ENCODE measurements around the gene OR8S1. TPM values are rescaled to one million over a fixed set of nuclear protein-coding genes. Genes with fewer than 3 reads are reported as not detected.

The OR8S1 gene
- total and polyA plus RNA-seq, 2 donors from 2014 or later = not detected

GRCh38 chr12:48556631-48557030, 31.2 kb downstream of the OR8S1 start:
- Histone ChIP-seq H3K27ac (ENCODE audit: low read depth in 2 of 2, low read length in 2 of 2) (no peak overlapping the region), H3K36me3 (ENCODE audit: control insufficient read depth in 2 of 3, insufficient read depth in 3 of 3, low read length in 3 of 3) (no peaks in the 10 kb centered on the region), H3K4me1 (ENCODE audit: control insufficient read depth in 2 of 3, insufficient read depth in 2 of 3, low read depth in 1 of 3, low read length in 3 of 3) (no peaks in the 10 kb centered on the region), H3K4me3 (ENCODE audit: low read length in 3 of 3) (no peak overlapping the region), H3K9me3 (ENCODE audit: control insufficient read depth in 2 of 3, insufficient read depth in 1 of 3, low read length in 3 of 3) (no peaks in the 10 kb centered on the region), H3K9ac (ENCODE audit: low read length in 3 of 3) (no peak overlapping the region), H3K27me3 (ENCODE audit: control insufficient read depth, insufficient read depth, low read length) (no peaks in the 10 kb centered on the region)
- DNase-seq (no peak), FAIRE-seq (no peak)
- TF ChIP-seq CTCF (IDR thresholded peaks at IDR 0.05; ENCODE audit: borderline replicate concordance, extremely low read depth, insufficient read depth) = no peak
- intact Hi-C loops (cut with DNase I) = no loop called here

GRCh38 chr12:48557919-48558318, 32.5 kb downstream of the OR8S1 start:
- no peak for TF ChIP-seq CTCF (IDR thresholded peaks at IDR 0.05; ENCODE audit: borderline replicate concordance, extremely low read depth, insufficient read depth)
- Histone ChIP-seq H3K27ac (ENCODE audit: low read depth in 2 of 2, low read length in 2 of 2) (no peak overlapping the region), H3K4me3 (ENCODE audit: low read length in 3 of 3) (no peak overlapping the region), H3K9me3 (ENCODE audit: control insufficient read depth in 2 of 3, insufficient read depth in 1 of 3, low read length in 3 of 3) (no peaks in the 10 kb centered on the region), H3K9ac (ENCODE audit: low read length in 3 of 3) (no peak overlapping the region), H3K27me3 (ENCODE audit: control insufficient read depth, insufficient read depth, low read length) (no peaks in the 10 kb centered on the region), H3K36me3 (ENCODE audit: control insufficient read depth in 2 of 3, insufficient read depth in 3 of 3, low read length in 3 of 3) (no peaks in the 10 kb centered on the region), H3K4me1 (ENCODE audit: control insufficient read depth in 2 of 3, insufficient read depth in 2 of 3, low read depth in 1 of 3, low read length in 3 of 3) (no peaks in the 10 kb centered on the region)
- FAIRE-seq (no peak), DNase-seq (no peak)
- intact Hi-C loops (cut with DNase I) = no loop called here

GRCh38 chr12:48567731-48568130, 42.3 kb downstream of the OR8S1 start:
- Histone ChIP-seq H3K27me3 (ENCODE audit: control insufficient read depth, insufficient read depth, low read length) (no peaks in the 10 kb centered on the region), H3K36me3 (ENCODE audit: control insufficient read depth in 2 of 3, insufficient read depth in 3 of 3, low read length in 3 of 3) (no peaks in the 10 kb centered on the region), H3K4me3 (ENCODE audit: low read length in 3 of 3) (no peak overlapping the region), H3K27ac (ENCODE audit: low read depth in 2 of 2, low read length in 2 of 2) (no peak overlapping the region), H3K9me3 (ENCODE audit: control insufficient read depth in 2 of 3, insufficient read depth in 1 of 3, low read length in 3 of 3) (no peaks in the 10 kb centered on the region), H3K9ac (ENCODE audit: low read length in 3 of 3) (no peak overlapping the region), H3K4me1 (ENCODE audit: control insufficient read depth in 2 of 3, insufficient read depth in 2 of 3, low read depth in 1 of 3, low read length in 3 of 3) (no peaks in the 10 kb centered on the region)
- TF ChIP-seq CTCF (IDR thresholded peaks at IDR 0.05; ENCODE audit: borderline replicate concordance, extremely low read depth, insufficient read depth) = no peak
- DNase-seq (no peak), FAIRE-seq (no peak)
- intact Hi-C loops (cut with DNase I) = no loop called here

- FAIRE-seq = no peak
- no peaks in the 10 kb centered on the region for H3K36me3 ChIP-seq (ENCODE audit: control insufficient read depth in 2 of 3, insufficient read depth in 3 of 3, low read length in 3 of 3)
- no peak within 1 kb of the TSS for H3K4me3 ChIP-seq (ENCODE audit: low read length in 3 of 3)
- no peak for DNase-seq
- TF ChIP-seq CTCF (IDR thresholded peaks at IDR 0.05; ENCODE audit: borderline replicate concordance, extremely low read depth, insufficient read depth) = no peak
- no peaks in the 10 kb centered on the region for H3K9me3 ChIP-seq (ENCODE audit: control insufficient read depth in 2 of 3, insufficient read depth in 1 of 3, low read length in 3 of 3)
- no peaks in the 10 kb centered on the region for H3K4me1 ChIP-seq (ENCODE audit: control insufficient read depth in 2 of 3, insufficient read depth in 2 of 3, low read depth in 1 of 3, low read length in 3 of 3)
- intact Hi-C loops (cut with DNase I) = no loop called here
- H3K27ac ChIP-seq (ENCODE audit: low read depth in 2 of 2, low read length in 2 of 2) = no peak within 1 kb of the TSS
- H3K27me3 ChIP-seq (ENCODE audit: control insufficient read depth, insufficient read depth, low read length) = no peaks in the 10 kb centered on the region
- H3K9ac ChIP-seq (ENCODE audit: low read length in 3 of 3) = no peak within 1 kb of the TSS
Measured at GRCh38 chr12:48569946-48570345, 44.5 kb downstream of the OR8S1 start, which contains the start of gene LALBA. LALBA (minus strand) TSS chr12:48570046; CDS start chr12:48570020, 26 bp downstream.
